Panc1 (cell line): ENCODE results near the gene CROCC.
A peak's percentile ranks its signal among the peaks of the same experiment; 100 is the strongest.
"Not testable (repeated sequence)": the region's sequence is repeated elsewhere in the genome, so short reads cannot be mapped to it uniquely, and the experiment has no call there.

Experiments used
- POLR2AphosphoS5 ChIP-seq: IDR thresholded peaks from 2 replicates; pipeline ENCODE4 v1.6.1; 2012; ENCODE audit warnings: mild to moderate bottlenecking, low read depth, low read length, moderate library complexity
- REST ChIP-seq, 2 experiments: IDR thresholded peaks; 2 replicates each; pipeline ENCODE4 v1.6.1; 2011 to 2012; ENCODE audit warnings: low read depth in 2 of 2, control low read depth in 1 of 2, low read length in 1 of 2, mild to moderate bottlenecking in 1 of 2, moderate library complexity in 1 of 2; ENCODE audit not compliant: insufficient read depth in 1 of 2
- SIN3A ChIP-seq: IDR thresholded peaks from 2 replicates; pipeline ENCODE4 v1.6.1; 2012; ENCODE audit warnings: low read depth, mild to moderate bottlenecking, low read length, moderate library complexity, borderline replicate concordance; ENCODE audit not compliant: insufficient read depth
- TF ChIP-seq, protein P1 (sequence below): fragments of 450-650 bp; IDR thresholded peaks from 2 replicates; pipeline ENCODE4 v1.5.1; 2017; ENCODE audit warnings: mild to moderate bottlenecking

DNA sequence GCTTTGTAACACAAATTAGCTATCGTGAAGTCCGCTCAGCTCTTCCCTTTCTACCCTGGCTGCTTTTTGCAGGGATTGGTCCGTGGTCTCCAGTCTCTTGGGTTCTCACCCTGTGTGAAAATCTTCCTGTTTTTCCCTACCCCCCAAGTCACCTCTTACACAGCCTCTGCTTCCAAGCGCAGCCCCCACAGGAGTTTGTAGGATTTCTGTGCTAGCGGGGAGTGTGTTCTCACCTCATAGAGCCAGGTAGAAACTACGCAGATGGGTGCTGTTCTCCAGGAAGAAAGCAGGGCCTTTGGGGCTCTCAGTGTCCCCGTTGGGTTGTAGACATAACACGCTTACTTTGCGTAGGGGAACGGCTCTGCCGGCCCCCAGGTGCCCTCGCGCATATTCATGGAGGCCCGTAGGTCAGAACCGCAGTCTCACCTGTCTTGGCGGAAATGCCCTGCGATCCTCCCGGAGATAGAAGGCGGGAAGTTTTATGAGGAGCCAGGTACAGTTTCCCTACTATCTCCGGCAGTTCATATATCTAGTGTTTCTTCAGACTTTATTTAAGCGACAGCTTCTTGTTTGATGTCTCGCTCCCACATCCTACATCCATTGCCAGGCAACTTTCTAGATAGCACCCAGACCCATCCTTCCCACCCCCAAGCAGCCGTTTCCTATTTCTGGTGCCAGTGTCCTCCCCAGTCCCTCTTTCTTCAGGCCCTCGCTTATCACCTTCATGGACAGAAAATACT is 25.2 kb upstream of the CROCC start:
- TF ChIP-seq, protein P1, sequence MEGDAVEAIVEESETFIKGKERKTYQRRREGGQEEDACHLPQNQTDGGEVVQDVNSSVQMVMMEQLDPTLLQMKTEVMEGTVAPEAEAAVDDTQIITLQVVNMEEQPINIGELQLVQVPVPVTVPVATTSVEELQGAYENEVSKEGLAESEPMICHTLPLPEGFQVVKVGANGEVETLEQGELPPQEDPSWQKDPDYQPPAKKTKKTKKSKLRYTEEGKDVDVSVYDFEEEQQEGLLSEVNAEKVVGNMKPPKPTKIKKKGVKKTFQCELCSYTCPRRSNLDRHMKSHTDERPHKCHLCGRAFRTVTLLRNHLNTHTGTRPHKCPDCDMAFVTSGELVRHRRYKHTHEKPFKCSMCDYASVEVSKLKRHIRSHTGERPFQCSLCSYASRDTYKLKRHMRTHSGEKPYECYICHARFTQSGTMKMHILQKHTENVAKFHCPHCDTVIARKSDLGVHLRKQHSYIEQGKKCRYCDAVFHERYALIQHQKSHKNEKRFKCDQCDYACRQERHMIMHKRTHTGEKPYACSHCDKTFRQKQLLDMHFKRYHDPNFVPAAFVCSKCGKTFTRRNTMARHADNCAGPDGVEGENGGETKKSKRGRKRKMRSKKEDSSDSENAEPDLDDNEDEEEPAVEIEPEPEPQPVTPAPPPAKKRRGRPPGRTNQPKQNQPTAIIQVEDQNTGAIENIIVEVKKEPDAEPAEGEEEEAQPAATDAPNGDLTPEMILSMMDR, result not testable (repeated sequence)
- peak; percentile 81; the same call in 1 of the 2 replicates for TF ChIP-seq SIN3A
- peak; percentile 92 for TF ChIP-seq POLR2AphosphoS5
- TF ChIP-seq REST (IDR thresholded peaks at IDR 0.05; ENCODE audit: insufficient read depth in 1 of 2, low read depth in 2 of 2, low read length in 1 of 2), result not testable (repeated sequence)
